GM12891 (cell line): ENCODE data around the gene KLHL4.

Source experiments
- POLR2A ChIP-seq: IDR thresholded peaks from 2 replicates; pipeline ENCODE4 v1.6.1; 2011; ENCODE audit warnings: low read depth, low read length, control low read depth
- POLR2AphosphoS5 ChIP-seq: IDR thresholded peaks from 2 replicates; pipeline ENCODE4 v1.6.1; 2011; ENCODE audit warnings: low read depth, low read length, control low read depth
- SPI1 ChIP-seq: IDR thresholded peaks from 2 replicates; pipeline ENCODE4 v1.6.1; 2011; ENCODE audit warnings: low read depth, low read length, control low read depth
- TAF1 ChIP-seq: IDR thresholded peaks from 2 replicates; pipeline ENCODE4 v1.6.1; 2011; ENCODE audit warnings: low read depth, low read length, control low read depth

DNA sequence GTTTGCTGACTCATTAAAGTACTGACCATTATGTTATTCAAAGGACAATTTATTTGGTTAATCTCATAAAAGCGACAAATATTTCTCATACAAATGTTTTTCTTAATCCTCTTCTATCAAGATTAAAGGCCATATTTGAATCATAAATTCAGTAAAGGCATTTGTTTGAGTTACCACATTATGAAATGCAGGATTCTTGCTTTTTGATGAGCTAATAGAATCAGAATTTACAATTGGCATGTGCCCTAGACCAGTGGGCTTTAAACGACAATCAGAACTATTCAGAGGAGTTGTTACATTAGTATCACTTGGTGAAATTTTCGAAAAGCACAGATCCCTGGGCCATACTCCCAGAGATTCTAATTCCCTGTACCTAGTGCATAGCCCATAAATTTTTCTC is 55.3 kb downstream of the KLHL4 start:
- no peak for TF ChIP-seq POLR2A
- no peak for TF ChIP-seq TAF1
- no peak for TF ChIP-seq POLR2AphosphoS5
- TF ChIP-seq SPI1, result no peak
